Loucy (cell line): ENCODE measurements around the gene ELMO1.

Source experiments
- EZH2phosphoT487 ChIP-seq: fragments of 200-600 bp; IDR thresholded peaks from 2 replicates; pipeline ENCODE4 v1.6.1; 2018; ENCODE audit warnings: antibody characterized with exemption, mild to moderate bottlenecking, moderate library complexity, borderline replicate concordance
- TF ChIP-seq, protein P1 (sequence below): fragments of 200-600 bp; sonication (generic); conservative IDR thresholded peaks from 2 replicates; pipeline ENCODE4 v1.5.1; 2014; ENCODE audit warnings: mild to moderate bottlenecking, antibody characterized with exemption, low read length

DNA sequence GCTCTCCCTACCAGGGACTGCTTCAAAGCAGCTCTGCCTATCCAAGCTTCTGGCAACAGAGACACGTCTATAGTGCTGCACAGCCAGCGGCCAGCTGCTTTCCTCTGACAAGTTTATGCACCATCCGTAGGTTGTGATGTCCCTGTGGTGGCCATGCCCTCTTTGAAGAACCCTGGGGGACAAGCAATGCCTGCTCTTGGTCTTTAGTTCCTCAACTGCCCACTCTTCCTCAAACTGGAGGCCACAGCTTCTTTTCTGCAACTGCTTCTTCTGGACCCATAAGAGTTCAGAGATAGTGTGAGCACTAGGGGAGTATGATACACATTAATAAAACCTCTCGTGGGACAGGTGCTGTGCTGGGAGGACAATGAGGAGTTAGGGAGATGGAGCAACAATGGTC is 164.9 kb downstream of the ELMO1 start:
- TF ChIP-seq, protein P1, sequence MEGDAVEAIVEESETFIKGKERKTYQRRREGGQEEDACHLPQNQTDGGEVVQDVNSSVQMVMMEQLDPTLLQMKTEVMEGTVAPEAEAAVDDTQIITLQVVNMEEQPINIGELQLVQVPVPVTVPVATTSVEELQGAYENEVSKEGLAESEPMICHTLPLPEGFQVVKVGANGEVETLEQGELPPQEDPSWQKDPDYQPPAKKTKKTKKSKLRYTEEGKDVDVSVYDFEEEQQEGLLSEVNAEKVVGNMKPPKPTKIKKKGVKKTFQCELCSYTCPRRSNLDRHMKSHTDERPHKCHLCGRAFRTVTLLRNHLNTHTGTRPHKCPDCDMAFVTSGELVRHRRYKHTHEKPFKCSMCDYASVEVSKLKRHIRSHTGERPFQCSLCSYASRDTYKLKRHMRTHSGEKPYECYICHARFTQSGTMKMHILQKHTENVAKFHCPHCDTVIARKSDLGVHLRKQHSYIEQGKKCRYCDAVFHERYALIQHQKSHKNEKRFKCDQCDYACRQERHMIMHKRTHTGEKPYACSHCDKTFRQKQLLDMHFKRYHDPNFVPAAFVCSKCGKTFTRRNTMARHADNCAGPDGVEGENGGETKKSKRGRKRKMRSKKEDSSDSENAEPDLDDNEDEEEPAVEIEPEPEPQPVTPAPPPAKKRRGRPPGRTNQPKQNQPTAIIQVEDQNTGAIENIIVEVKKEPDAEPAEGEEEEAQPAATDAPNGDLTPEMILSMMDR = no peak
- no peak for TF ChIP-seq EZH2phosphoT487
